ENCODE data around the gene CERS6.

Gene CERS6

DNA sequence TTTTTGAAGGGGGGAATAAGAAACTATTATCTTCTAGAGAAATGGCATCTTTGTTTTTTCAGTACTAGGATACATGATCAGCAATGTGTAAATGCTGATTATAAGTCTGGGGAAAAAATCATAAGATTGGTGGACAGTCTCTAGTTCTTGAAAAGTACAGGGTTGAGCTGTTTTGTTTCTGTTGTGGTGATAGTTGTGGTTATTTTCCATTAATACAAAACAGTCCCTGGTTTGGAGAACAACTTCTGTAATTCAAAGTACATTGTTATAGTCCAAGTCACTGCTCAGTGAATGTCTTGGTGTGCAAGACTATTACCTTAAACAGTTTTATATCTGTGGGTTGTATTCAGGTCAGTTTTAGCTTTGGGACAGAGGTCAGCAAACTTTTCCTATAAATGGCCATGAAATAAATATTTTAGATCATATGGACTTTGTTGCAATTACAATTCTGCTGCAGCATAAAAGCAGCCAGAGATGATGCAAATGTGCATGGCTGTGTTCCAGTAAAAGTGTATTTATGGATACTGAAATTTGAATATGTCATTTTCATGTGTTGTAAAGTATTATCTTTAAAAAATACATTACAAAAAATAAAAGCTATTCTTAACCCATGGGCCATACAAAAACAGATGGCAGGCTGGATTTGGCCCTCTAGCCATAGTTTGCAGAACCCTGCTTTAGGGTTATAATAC is 111.0 kb downstream of the CERS6 start:
- TF ChIP-seq CTCF (IDR thresholded peaks at IDR 0.05; ENCODE audit: low read depth, low read length), result no peak
- no peak overlapping the region for H3K4me3 ChIP-seq (replicated peaks in 1 of 2; ENCODE audit: low read depth in 2 of 2, low read length in 2 of 2)
- peak in 1 of 2 donors; percentile 16 for DNase-seq (ENCODE audit: low read depth in 2 of 2)

DNA sequence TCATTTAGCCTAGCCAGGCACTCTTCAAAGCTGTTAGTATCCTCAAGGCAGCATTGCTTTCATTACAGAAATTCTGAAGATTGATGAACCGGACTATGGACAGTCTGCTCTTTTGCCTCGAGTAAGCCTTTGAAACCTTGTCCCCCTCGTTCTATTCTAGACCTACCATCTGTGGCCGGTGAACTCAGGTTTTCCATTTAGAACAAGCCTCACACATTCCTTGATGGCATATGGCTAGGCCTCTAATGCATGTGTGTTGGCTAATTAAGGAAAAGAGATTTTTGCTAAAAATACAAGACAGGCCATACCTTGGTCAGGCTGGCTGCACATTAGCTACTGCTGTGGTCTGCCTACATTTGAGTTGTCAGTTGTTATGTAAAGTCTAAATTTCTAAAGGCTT is 111.8 kb downstream of the CERS6 start:
- H3K4me3 ChIP-seq (replicated peaks in 1 of 2; ENCODE audit: low read depth in 2 of 2, low read length in 2 of 2), result no peak overlapping the region
- no peak for TF ChIP-seq CTCF (IDR thresholded peaks at IDR 0.05; ENCODE audit: low read depth, low read length)
- DNase-seq (ENCODE audit: low read depth in 2 of 2), result no peak

- no peak overlapping the region for H3K4me3 ChIP-seq (replicated peaks in 1 of 2; ENCODE audit: low read depth in 2 of 2, low read length in 2 of 2)
- no peak for TF ChIP-seq CTCF (IDR thresholded peaks at IDR 0.05; ENCODE audit: low read depth, low read length)
- DNase-seq (ENCODE audit: low read depth in 2 of 2), result peak; percentile 55 to 59
Measured at GRCh38 chr2:168568476-168569267, 112.6 kb downstream of the CERS6 start.

GRCh38 chr2:168571061-168571460 is 115.0 kb downstream of the CERS6 start:
- DNase-seq (ENCODE audit: low read depth in 2 of 2), result peak in 1 of 2 donors; percentile 46
- no peak for TF ChIP-seq CTCF (IDR thresholded peaks at IDR 0.05; ENCODE audit: low read depth, low read length)
- H3K4me3 ChIP-seq (replicated peaks in 1 of 2; ENCODE audit: low read depth in 2 of 2, low read length in 2 of 2), result no peak overlapping the region

DNA sequence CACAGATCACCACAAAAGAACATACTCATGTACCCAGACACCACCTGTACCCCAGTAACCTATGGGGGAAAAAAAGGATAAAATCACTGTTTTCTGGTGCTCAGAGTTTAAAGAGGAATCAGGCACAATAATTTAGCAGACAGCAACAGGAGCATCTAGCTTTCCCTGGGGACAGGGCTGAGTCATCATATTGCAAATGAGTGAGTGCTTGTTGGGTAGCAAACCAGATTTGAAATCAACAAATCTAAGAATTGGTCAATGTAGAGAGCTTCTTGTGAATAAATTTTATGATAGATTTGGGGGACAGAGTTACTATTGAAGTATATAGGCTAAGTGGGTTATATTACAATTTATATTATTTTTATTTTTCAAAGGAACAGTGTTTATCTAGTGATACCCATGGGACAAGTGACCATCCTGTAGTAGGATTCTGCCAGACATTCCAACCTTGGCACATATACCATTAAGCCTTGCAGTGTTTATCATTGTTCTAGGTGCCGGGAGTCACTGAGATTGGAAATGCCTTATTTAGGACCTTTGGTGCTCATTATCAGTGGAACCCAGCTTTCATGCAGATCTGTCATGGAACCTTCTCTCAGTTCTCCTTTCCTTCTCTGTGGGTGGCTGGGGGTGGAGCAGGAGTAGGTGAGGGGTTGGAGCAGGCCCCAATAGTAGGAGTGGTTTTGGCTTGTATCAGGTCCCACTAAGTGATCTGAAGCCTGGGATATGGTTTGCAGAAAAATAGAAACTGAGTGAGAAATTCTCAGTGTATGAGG is 117.2 kb downstream of the CERS6 start:
- H3K4me3 ChIP-seq (replicated peaks in 1 of 2; ENCODE audit: low read depth in 2 of 2, low read length in 2 of 2), result no peak overlapping the region
- no peak for TF ChIP-seq CTCF (IDR thresholded peaks at IDR 0.05; ENCODE audit: low read depth, low read length)
- DNase-seq (ENCODE audit: low read depth in 2 of 2), result peak; percentile 54 to 89

GRCh38 chr2:168574856-168575630 is 119.0 kb downstream of the CERS6 start:
- no peak for TF ChIP-seq CTCF (IDR thresholded peaks at IDR 0.05; ENCODE audit: low read depth, low read length)
- no peak for DNase-seq (ENCODE audit: low read depth in 2 of 2)
- no peak overlapping the region for H3K4me3 ChIP-seq (replicated peaks in 1 of 2; ENCODE audit: low read depth in 2 of 2, low read length in 2 of 2)

Data from cardiac fibroblast (primary cell).